HUES6 (cell line): Measurements from ENCODE around the gene ARL6IP5.

Source experiments
- H3K27ac ChIP-seq: 2 replicates; pipeline ENCODE4 v1.7.0; 2013; ENCODE audit warnings: low read depth, mild to moderate bottlenecking, low read length, inconsistent platforms
- H3K27me3 ChIP-seq: 2 replicates; pipeline ENCODE4 v1.6.1; 2013; ENCODE audit warnings: low read length; ENCODE audit not compliant: control insufficient read depth, insufficient read depth
- H3K36me3 ChIP-seq: 2 replicates; pipeline ENCODE4 v1.6.1; 2013; ENCODE audit warnings: low read length; ENCODE audit not compliant: control insufficient read depth, insufficient read depth
- H3K4me1 ChIP-seq: 2 replicates; pipeline ENCODE4 v1.6.1; 2013; ENCODE audit warnings: low read length; ENCODE audit not compliant: control insufficient read depth, insufficient read depth
- H3K4me3 ChIP-seq: 2 replicates; pipeline ENCODE4 v1.5.1; 2013; ENCODE audit warnings: low read depth, low read length
- H3K9ac ChIP-seq: one replicate; pipeline ENCODE4 v1.6.1; 2013; ENCODE audit warnings: mild to moderate bottlenecking, low read length
- H3K9me3 ChIP-seq: 2 replicates; pipeline ENCODE4 v1.6.1; 2013; ENCODE audit warnings: low read depth, low read length; ENCODE audit not compliant: control insufficient read depth, insufficient read depth

The ARL6IP5 gene

GRCh38 chr3:69102384-69102783, 17.6 kb downstream of the ARL6IP5 start:
- peaks cover 17% of the 10 kb centered on the region for H3K36me3 ChIP-seq
- no peak overlapping the region for H3K4me3 ChIP-seq
- no peak overlapping the region for H3K9ac ChIP-seq
- no peaks in the 10 kb centered on the region for H3K4me1 ChIP-seq
- H3K9me3 ChIP-seq, result no peaks in the 10 kb centered on the region
- H3K27ac ChIP-seq, result no peak overlapping the region
- H3K27me3 ChIP-seq, result no peaks in the 10 kb centered on the region

- no peaks in the 10 kb centered on the region for H3K27me3 ChIP-seq
- no peak overlapping the region for H3K27ac ChIP-seq
- no peak overlapping the region for H3K9ac ChIP-seq
- peaks cover 17% of the 10 kb centered on the region for H3K36me3 ChIP-seq
- no peaks in the 10 kb centered on the region for H3K9me3 ChIP-seq
- no peak overlapping the region for H3K4me3 ChIP-seq
- H3K4me1 ChIP-seq, result no peaks in the 10 kb centered on the region
Measured at GRCh38 chr3:69103123-69103522, 18.4 kb downstream of the ARL6IP5 start.

DNA sequence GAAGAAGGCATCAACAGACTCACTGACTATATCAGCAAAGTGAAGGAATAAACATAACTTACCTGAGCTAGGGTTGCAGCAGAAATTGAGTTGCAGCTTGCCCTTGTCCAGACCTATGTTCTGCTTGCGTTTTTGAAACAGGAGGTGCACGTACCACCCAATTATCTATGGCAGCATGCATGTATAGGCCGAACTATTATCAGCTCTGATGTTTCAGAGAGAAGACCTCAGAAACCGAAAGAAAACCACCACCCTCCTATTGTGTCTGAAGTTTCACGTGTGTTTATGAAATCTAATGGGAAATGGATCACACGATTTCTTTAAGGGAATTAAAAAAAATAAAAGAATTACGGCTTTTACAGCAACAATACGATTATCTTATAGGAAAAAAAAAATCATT, 19.8 kb downstream of the ARL6IP5 start:
- H3K27me3 ChIP-seq, result no peaks in the 10 kb centered on the region
- no peaks in the 10 kb centered on the region for H3K9me3 ChIP-seq
- peaks cover 17% of the 10 kb centered on the region for H3K36me3 ChIP-seq
- H3K4me3 ChIP-seq, result no peak overlapping the region
- H3K4me1 ChIP-seq, result no peaks in the 10 kb centered on the region
- H3K9ac ChIP-seq, result no peak overlapping the region
- H3K27ac ChIP-seq, result no peak overlapping the region

GRCh38 chr3:69105320-69105719, 20.6 kb downstream of the ARL6IP5 start:
- H3K4me3 ChIP-seq, result no peak overlapping the region
- H3K9me3 ChIP-seq, result no peaks in the 10 kb centered on the region
- peaks cover 17% of the 10 kb centered on the region for H3K36me3 ChIP-seq
- H3K4me1 ChIP-seq, result no peaks in the 10 kb centered on the region
- no peak overlapping the region for H3K27ac ChIP-seq
- H3K9ac ChIP-seq, result no peak overlapping the region
- H3K27me3 ChIP-seq, result no peaks in the 10 kb centered on the region

GRCh38 chr3:69107841-69108240, 23.1 kb downstream of the ARL6IP5 start:
- Histone ChIP-seq H3K4me1 (peaks cover 5% of the 10 kb centered on the region), H3K4me3 (no peak overlapping the region), H3K27ac (no peak overlapping the region), H3K27me3 (no peaks in the 10 kb centered on the region), H3K36me3 (peaks cover 14% of the 10 kb centered on the region), H3K9ac (no peak overlapping the region), H3K9me3 (no peaks in the 10 kb centered on the region)

GRCh38 chr3:69108811-69109210, 24.1 kb downstream of the ARL6IP5 start:
- no peak overlapping the region for H3K4me3 ChIP-seq
- H3K4me1 ChIP-seq, result peaks cover 5% of the 10 kb centered on the region
- H3K9ac ChIP-seq, result no peak overlapping the region
- peaks cover 11% of the 10 kb centered on the region for H3K36me3 ChIP-seq
- H3K27me3 ChIP-seq, result no peaks in the 10 kb centered on the region
- no peak overlapping the region for H3K27ac ChIP-seq
- H3K9me3 ChIP-seq, result no peaks in the 10 kb centered on the region

- Histone ChIP-seq H3K36me3 (no peaks in the 10 kb centered on the region), H3K4me1 (peaks cover 5% of the 10 kb centered on the region), H3K9me3 (no peaks in the 10 kb centered on the region), H3K4me3 (no peak overlapping the region), H3K9ac (no peak overlapping the region), H3K27me3 (no peaks in the 10 kb centered on the region), H3K27ac (no peak overlapping the region)
Measured at GRCh38 chr3:69110941-69111546, 26.3 kb downstream of the ARL6IP5 start.

DNA sequence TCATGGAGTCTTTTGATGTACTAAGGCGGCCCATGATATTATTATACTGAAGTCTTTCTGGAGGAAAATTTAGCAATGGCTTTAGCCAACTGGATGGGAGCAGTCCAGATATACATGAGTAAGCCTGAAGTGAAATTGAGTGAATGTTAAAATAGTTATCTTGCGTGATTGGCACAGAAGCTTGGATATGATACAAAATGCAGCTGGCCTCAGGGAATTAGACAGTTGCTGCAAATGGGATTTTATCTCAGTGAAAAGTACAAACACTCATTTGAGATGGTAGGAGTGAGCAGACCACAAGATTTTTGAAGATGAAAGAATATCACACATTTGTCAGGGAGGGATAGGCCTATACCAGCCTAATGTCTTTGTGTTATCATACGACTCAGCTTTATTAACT, 28.8 kb downstream of the ARL6IP5 start:
- no peaks in the 10 kb centered on the region for H3K9me3 ChIP-seq
- no peak overlapping the region for H3K4me3 ChIP-seq
- no peak overlapping the region for H3K27ac ChIP-seq
- no peak overlapping the region for H3K9ac ChIP-seq
- no peaks in the 10 kb centered on the region for H3K27me3 ChIP-seq
- H3K4me1 ChIP-seq, result peaks cover 5% of the 10 kb centered on the region
- no peaks in the 10 kb centered on the region for H3K36me3 ChIP-seq

DNA sequence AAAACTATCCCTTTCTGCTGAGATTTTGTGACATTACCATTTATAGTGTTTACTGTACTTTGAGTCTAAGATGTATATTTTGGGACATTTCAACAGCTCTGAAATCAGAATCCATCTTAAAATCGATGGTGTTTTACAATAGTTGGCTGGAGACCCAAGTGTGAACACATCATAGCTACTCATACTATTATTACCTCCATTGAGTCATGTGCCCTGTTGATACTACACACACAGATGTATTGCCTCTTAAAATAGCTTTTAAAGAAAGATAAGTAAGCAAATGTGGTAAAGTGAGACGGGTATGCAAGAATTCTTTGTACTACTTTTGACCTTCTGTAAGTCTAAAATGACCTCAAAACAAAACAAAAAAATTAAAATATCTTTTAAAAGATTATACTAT, 31.0 kb downstream of the ARL6IP5 start:
- no peak overlapping the region for H3K4me3 ChIP-seq
- H3K36me3 ChIP-seq, result no peaks in the 10 kb centered on the region
- no peak overlapping the region for H3K9ac ChIP-seq
- no peaks in the 10 kb centered on the region for H3K27me3 ChIP-seq
- H3K4me1 ChIP-seq, result peaks cover 5% of the 10 kb centered on the region
- H3K27ac ChIP-seq, result no peak overlapping the region
- H3K9me3 ChIP-seq, result no peaks in the 10 kb centered on the region

GRCh38 chr3:69116162-69116561, 31.4 kb downstream of the ARL6IP5 start:
- Histone ChIP-seq H3K27ac (no peak overlapping the region), H3K9me3 (no peaks in the 10 kb centered on the region), H3K4me1 (peaks cover 1% of the 10 kb centered on the region), H3K27me3 (no peaks in the 10 kb centered on the region), H3K9ac (no peak overlapping the region), H3K36me3 (no peaks in the 10 kb centered on the region), H3K4me3 (no peak overlapping the region)

GRCh38 chr3:69116897-69117296, 32.2 kb downstream of the ARL6IP5 start:
- H3K36me3 ChIP-seq, result no peaks in the 10 kb centered on the region
- no peaks in the 10 kb centered on the region for H3K4me1 ChIP-seq
- H3K9ac ChIP-seq, result no peak overlapping the region
- H3K27ac ChIP-seq, result no peak overlapping the region
- no peak overlapping the region for H3K4me3 ChIP-seq
- no peaks in the 10 kb centered on the region for H3K9me3 ChIP-seq
- no peaks in the 10 kb centered on the region for H3K27me3 ChIP-seq

GRCh38 chr3:69118555-69118954, 33.8 kb downstream of the ARL6IP5 start:
- Histone ChIP-seq H3K27me3 (no peaks in the 10 kb centered on the region), H3K4me3 (no peak overlapping the region), H3K9ac (no peak overlapping the region), H3K27ac (no peak overlapping the region), H3K4me1 (no peaks in the 10 kb centered on the region), H3K36me3 (no peaks in the 10 kb centered on the region), H3K9me3 (no peaks in the 10 kb centered on the region)
